ENCODE data around the gene KIF13A.
"Not testable (repeated sequence)": the region's sequence is repeated elsewhere in the genome, so short reads cannot be mapped to it uniquely, and the experiment has no call there.

Gene KIF13A

GRCh38 chr6:17987447-17987696, at the start of gene KIF13A:
TSS of gene KIF13A (minus strand) at chr6:17987635. CDS start at chr6:17987463, 172 bp downstream.
- no peak for DNase-seq

- DNase-seq = no peak
These were observed 49.3 kb upstream of the KIF13A start for GRCh38 chr6:18036781-18037180.

GRCh38 chr6:18035330-18035854, 48.0 kb upstream of the KIF13A start:
- no peak for DNase-seq

GRCh38 chr6:18034798-18035202, 47.4 kb upstream of the KIF13A start:
- no peak for DNase-seq

GRCh38 chr6:18031680-18032256, 44.3 kb upstream of the KIF13A start:
- no peak for DNase-seq

GRCh38 chr6:18031189-18031588, 43.8 kb upstream of the KIF13A start:
- DNase-seq = no peak

- DNase-seq = no peak
These were observed 40.9 kb upstream of the KIF13A start for GRCh38 chr6:18028332-18028731.

GRCh38 chr6:18025596-18025995, 38.2 kb upstream of the KIF13A start:
- DNase-seq = no peak

GRCh38 chr6:18024876-18025275, 37.4 kb upstream of the KIF13A start:
- DNase-seq = no peak

- DNase-seq = no peak
These were observed 36.5 kb upstream of the KIF13A start for GRCh38 chr6:18023891-18024290.

- no peak for DNase-seq
These were observed 35.2 kb upstream of the KIF13A start for GRCh38 chr6:18022398-18023231.

GRCh38 chr6:18021166-18021850, 33.9 kb upstream of the KIF13A start:
- DNase-seq = no peak

- DNase-seq = not testable (repeated sequence)
These were observed 33.1 kb upstream of the KIF13A start for GRCh38 chr6:18020545-18020944.

- no peak for DNase-seq
These were observed 32.4 kb upstream of the KIF13A start for GRCh38 chr6:18019539-18020534.

- not testable (repeated sequence) for DNase-seq
These were observed 31.7 kb upstream of the KIF13A start for GRCh38 chr6:18019133-18019532.

- DNase-seq = no peak
These were observed 29.3 kb upstream of the KIF13A start for GRCh38 chr6:18016698-18017097.

GRCh38 chr6:18016133-18016532, 28.7 kb upstream of the KIF13A start:
- no peak for DNase-seq

- DNase-seq = no peak
These were observed 23.9 kb upstream of the KIF13A start for GRCh38 chr6:18011287-18011686.

GRCh38 chr6:18010540-18010939, 23.1 kb upstream of the KIF13A start:
- not testable (repeated sequence) for DNase-seq

GRCh38 chr6:18004256-18004985, 17.0 kb upstream of the KIF13A start:
- DNase-seq = no peak

GRCh38 chr6:17999425-17999824, 12.0 kb upstream of the KIF13A start:
- DNase-seq = no peak

GRCh38 chr6:17998442-17998841, 11.0 kb upstream of the KIF13A start:
- no peak for DNase-seq
